GM18498 (cell line): Measurements from ENCODE around the gene CST1.
"Not testable (repeated sequence)": the region's sequence is repeated elsewhere in the genome, so short reads cannot be mapped to it uniquely, and the experiment has no call there.

Source experiments
- ATAC-seq: cut with Tn5 transposase; IDR thresholded peaks from one replicate; pipeline ENCODE4 v1.9.1; 2021; ENCODE audit warnings: mild to moderate bottlenecking, moderate library complexity; ENCODE audit not compliant: unreplicated experiment

CST1 gene

GRCh38 chr20:23756792-23757191 is 6.1 kb upstream of the CST1 start:
- ATAC-seq: not testable (repeated sequence)

GRCh38 chr20:23755131-23755611 is 4.4 kb upstream of the CST1 start:
- ATAC-seq: not testable (repeated sequence)

GRCh38 chr20:23754731-23755130 is 4.0 kb upstream of the CST1 start:
- no peak for ATAC-seq

- no peak for ATAC-seq
Measured at GRCh38 chr20:23753589-23753988, 2.9 kb upstream of the CST1 start.

- ATAC-seq: no peak
Measured at GRCh38 chr20:23753194-23753548, 2.4 kb upstream of the CST1 start.

GRCh38 chr20:23752481-23753193 is 1.9 kb upstream of the CST1 start:
- ATAC-seq: no peak

- ATAC-seq: no peak
Measured at GRCh38 chr20:23752019-23752418, 1.3 kb upstream of the CST1 start.

- no peak for ATAC-seq
Measured at GRCh38 chr20:23749746-23750145, 989 bp downstream of the CST1 start.

- ATAC-seq: not testable (repeated sequence)
Measured at GRCh38 chr20:23748975-23749374, 1.8 kb downstream of the CST1 start.

GRCh38 chr20:23747551-23747950 is 3.2 kb downstream of the CST1 start:
- not testable (repeated sequence) for ATAC-seq

GRCh38 chr20:23747092-23747491 is 3.6 kb downstream of the CST1 start:
- not testable (repeated sequence) for ATAC-seq

- no peak for ATAC-seq
Measured at GRCh38 chr20:23746321-23746720, 4.4 kb downstream of the CST1 start.

- no peak for ATAC-seq
Measured at GRCh38 chr20:23745247-23745646, 5.5 kb downstream of the CST1 start.

GRCh38 chr20:23744817-23745216 is 5.9 kb downstream of the CST1 start:
- ATAC-seq: no peak

- not testable (repeated sequence) for ATAC-seq
Measured at GRCh38 chr20:23735391-23735790, 15.3 kb downstream of the CST1 start.

- not testable (repeated sequence) for ATAC-seq
Measured at GRCh38 chr20:23734949-23735348, 15.8 kb downstream of the CST1 start.

- not testable (repeated sequence) for ATAC-seq
Measured at GRCh38 chr20:23734440-23734839, 16.3 kb downstream of the CST1 start.

- no peak for ATAC-seq
Measured at GRCh38 chr20:23727016-23727415, 23.7 kb downstream of the CST1 start.

- no peak for ATAC-seq
Measured at GRCh38 chr20:23725102-23725501, 25.6 kb downstream of the CST1 start.

- ATAC-seq: peak; percentile 79
Measured at GRCh38 chr20:23723659-23724307, 27.0 kb downstream of the CST1 start.

- not testable (repeated sequence) for ATAC-seq
Measured at GRCh38 chr20:23722851-23723250, 27.9 kb downstream of the CST1 start.

- no peak for ATAC-seq
Measured at GRCh38 chr20:23721962-23722361, 28.8 kb downstream of the CST1 start.
